Astrocyte (in vitro differentiated cells and primary cell): ENCODE measurements around the gene ASXL1.

Experiments
- CTCF ChIP-seq: IDR thresholded peaks from 2 replicates; pipeline ENCODE4 v1.5.1; 2011; ENCODE audit warnings: low read depth, mild to moderate bottlenecking, inconsistent platforms, low read length, moderate library complexity; ENCODE audit not compliant: insufficient read depth
- EZH2 ChIP-seq: IDR thresholded peaks from 2 replicates; pipeline ENCODE4 v1.6.1; 2012; ENCODE audit warnings: mild to moderate bottlenecking, low read length, inconsistent platforms; ENCODE audit not compliant: insufficient read depth

- TF ChIP-seq CTCF (no peak), EZH2 (no peak)
Observed at GRCh38 chr20:32476684-32477593, 118.8 kb downstream of the ASXL1 start.
